Measurements from ENCODE around the gene KRT26.
A peak's percentile ranks its signal among the peaks of the same experiment; 100 is the strongest.

The KRT26 gene

DNA sequence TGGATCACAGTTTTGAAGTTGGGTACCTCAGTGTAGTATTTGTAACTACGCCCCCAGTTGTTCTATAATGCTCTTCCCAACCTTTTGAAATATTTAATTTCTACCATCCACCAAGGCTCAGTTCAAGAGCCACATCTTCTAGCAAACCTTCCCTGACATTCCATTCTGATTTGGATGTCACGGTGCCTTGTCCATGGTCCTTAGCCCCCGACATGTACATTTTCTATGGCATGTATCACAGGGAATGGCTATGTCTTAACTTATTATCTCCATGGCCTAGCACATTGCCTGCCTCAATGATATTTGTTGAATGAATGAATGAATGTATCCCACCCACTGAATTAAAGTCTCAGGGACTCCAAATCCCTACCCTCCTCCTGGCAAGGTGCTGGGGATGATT, 34.1 kb upstream of the KRT26 start:
- no peak for DNase-seq (ENCODE audit: extremely low read depth, low read depth)
- TF ChIP-seq CTCF (IDR thresholded peaks at IDR 0.05; ENCODE audit: low read depth, low read length): no peak

GRCh38 chr17:40803617-40804082, 31.6 kb upstream of the KRT26 start:
- TF ChIP-seq CTCF (IDR thresholded peaks at IDR 0.05; ENCODE audit: low read depth, low read length): peak; percentile 95
- peak; percentile 40 for DNase-seq (ENCODE audit: extremely low read depth, low read depth)

DNA sequence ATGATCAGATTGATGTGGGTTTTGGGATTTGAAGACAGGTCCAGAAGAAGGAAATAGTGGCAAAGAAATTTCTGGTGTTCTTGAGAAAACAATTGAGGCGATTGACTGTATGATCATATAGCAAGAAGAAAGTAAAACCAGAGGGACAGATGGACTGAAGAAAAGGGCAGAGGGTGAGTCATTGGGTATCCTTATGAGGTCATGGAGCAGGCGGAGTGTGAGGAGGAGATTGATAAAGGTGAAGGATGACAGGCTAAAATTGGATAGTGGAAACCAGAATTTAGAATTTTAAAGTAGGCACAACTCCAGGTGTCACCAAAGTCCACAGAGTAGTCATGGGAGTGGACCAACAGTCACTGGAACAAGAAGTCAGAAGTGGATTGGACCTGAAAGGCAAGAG, 29.2 kb upstream of the KRT26 start:
- no peak for DNase-seq (ENCODE audit: extremely low read depth, low read depth)
- no peak for TF ChIP-seq CTCF (IDR thresholded peaks at IDR 0.05; ENCODE audit: low read depth, low read length)

DNA sequence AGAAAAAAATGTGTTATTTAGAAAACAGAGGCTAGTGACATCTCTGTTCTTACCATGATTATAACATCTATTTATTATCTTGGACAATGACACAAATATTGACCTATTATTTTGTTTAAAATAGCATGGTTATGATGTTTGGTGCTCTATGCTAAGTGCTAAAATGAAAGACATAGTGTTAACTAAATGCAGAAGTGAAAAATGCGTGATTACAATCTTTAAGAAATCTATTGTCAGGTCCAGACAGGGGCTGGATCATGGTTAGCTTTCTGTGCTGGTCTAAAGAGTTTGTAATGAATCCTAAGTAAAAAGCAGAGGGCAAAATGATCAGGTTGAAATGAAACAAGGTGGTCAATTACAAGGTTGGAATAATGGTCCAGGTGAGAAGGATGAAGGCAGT, 28.4 kb upstream of the KRT26 start:
- TF ChIP-seq CTCF (IDR thresholded peaks at IDR 0.05; ENCODE audit: low read depth, low read length): no peak
- no peak for DNase-seq (ENCODE audit: extremely low read depth, low read depth)

DNA sequence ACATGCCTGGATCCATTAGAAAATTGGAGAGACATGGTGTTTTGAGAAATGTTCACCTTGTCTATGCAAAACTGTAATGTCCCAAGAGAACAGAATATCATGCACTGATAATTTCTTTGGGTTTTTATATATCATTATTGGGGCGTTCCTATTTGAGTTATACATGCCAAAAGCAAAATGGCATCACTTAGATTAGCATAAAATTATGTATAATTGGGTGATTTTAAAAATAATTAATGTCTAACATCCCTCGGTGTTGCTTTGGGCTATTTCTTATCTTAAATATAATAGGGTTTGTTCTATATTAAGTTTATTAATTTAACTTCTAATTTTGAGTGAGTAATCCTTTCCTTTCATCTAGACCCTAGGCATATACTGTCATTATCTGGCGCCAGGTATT, 27.9 kb upstream of the KRT26 start, which contains the start of gene KRT28:
Gene KRT28 (minus strand): TSS at position 101 of the 400 bp plus-strand sequence. CDS start 66 bp downstream, at position 35.
- TF ChIP-seq CTCF (IDR thresholded peaks at IDR 0.05; ENCODE audit: low read depth, low read length): no peak
- DNase-seq (ENCODE audit: extremely low read depth, low read depth): no peak

DNA sequence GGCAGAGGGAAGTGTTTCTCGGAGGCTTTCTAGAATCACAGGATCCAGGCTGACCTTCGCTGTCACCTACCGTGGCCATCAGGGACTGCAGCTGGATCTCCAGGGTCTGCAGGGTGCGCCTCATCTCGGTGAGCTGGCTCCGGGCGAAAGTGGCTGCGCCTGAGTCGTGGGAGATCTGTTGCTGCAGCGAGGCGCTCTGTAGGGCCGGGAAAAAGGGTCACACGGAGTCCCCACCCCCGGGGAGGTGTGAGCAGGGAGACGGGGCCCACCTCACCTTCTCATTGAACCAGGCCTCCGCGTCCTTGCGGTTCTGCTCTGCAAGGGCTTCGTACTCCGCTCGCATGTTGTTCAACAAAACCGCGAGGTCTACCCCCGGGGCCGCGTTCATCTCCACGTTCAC, 24.8 kb upstream of the KRT26 start:
- no peak for DNase-seq (ENCODE audit: extremely low read depth, low read depth)
- no peak for TF ChIP-seq CTCF (IDR thresholded peaks at IDR 0.05; ENCODE audit: low read depth, low read length)

GRCh38 chr17:40795019-40795667, 23.1 kb upstream of the KRT26 start:
- DNase-seq (ENCODE audit: extremely low read depth, low read depth): no peak
- no peak for TF ChIP-seq CTCF (IDR thresholded peaks at IDR 0.05; ENCODE audit: low read depth, low read length)

All from AG09319 (cell line).